B cell (primary cell): ENCODE data around the gene IGFN1.

ENCODE experiments used
- EZH2 ChIP-seq: IDR thresholded peaks from 2 replicates; pipeline ENCODE4 v1.6.1; 2012; ENCODE audit warnings: borderline replicate concordance, low read depth, mild to moderate bottlenecking, moderate library complexity, low read length; ENCODE audit not compliant: insufficient read depth, poor library complexity, severe bottlenecking
- TF ChIP-seq, protein P1 (sequence below): fragments of 200-600 bp; IDR thresholded peaks from one replicate; pipeline ENCODE4 v1.8.0; 2022; ENCODE audit warnings: antibody characterized with exemption, mild to moderate bottlenecking

DNA sequence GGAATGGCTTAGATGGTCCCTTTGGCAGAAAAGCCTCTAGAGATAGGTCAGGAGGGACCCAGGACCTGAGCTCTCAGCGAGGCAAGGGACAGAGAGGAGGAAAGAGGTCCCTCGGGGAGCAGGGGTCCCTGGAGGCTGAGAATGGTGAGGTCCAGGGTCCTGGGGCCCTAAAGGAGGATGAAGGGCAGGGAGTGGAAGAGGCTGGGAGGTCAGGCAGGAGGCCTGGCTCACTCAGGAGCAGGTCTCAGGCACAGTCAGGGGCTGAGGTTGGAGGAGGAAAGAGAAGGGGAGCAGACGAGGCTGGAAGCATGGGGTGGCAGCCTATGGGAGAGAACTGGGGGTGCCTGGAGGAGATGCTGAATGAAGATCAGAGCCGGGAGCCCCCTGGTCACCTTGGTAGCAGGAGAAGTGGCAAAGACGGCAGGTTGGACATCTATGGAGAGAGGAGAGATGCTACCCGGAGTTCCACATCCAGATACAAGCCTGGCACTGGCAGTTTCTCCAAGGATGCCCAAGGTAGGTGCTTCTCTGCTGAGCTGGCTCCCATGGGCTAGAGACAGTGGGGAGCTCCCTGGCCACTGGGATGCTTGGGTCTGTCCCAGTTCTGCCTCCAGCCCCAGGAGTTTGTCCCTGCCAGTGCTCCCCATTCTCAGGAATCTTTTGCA is 22.6 kb downstream of the IGFN1 start:
- TF ChIP-seq, protein P1, sequence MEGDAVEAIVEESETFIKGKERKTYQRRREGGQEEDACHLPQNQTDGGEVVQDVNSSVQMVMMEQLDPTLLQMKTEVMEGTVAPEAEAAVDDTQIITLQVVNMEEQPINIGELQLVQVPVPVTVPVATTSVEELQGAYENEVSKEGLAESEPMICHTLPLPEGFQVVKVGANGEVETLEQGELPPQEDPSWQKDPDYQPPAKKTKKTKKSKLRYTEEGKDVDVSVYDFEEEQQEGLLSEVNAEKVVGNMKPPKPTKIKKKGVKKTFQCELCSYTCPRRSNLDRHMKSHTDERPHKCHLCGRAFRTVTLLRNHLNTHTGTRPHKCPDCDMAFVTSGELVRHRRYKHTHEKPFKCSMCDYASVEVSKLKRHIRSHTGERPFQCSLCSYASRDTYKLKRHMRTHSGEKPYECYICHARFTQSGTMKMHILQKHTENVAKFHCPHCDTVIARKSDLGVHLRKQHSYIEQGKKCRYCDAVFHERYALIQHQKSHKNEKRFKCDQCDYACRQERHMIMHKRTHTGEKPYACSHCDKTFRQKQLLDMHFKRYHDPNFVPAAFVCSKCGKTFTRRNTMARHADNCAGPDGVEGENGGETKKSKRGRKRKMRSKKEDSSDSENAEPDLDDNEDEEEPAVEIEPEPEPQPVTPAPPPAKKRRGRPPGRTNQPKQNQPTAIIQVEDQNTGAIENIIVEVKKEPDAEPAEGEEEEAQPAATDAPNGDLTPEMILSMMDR, result no peak
- TF ChIP-seq EZH2, result no peak
